SK-N-SH (cell line): Measurements from ENCODE around the gene COQ5. TPM values are rescaled to one million over a fixed set of nuclear protein-coding genes. Genes with fewer than 3 reads are reported as not detected.

Experiments
- CTCF ChIA-PET: fragments of 300-600, 350-600 bp; formaldehyde crosslinking; extraction: SDS; loops from one replicate; lab custom pipeline; 2021; lab: Yijun Ruan, JAX
- POLR2A ChIA-PET: fragments of 350-600 bp; sonication (Branson Sonifier 250); formaldehyde crosslinking; extraction: SDS; loops from one replicate; lab custom pipeline; 2020; ENCODE audit warnings: antibody characterized with exemption, inconsistent platforms; lab: Yijun Ruan, JAX
- DNase-seq: peaks from one replicate; pipeline ENCODE4 v3.0.0; 2012
- H2AFZ ChIP-seq: fragments of 200-600 bp; sonication (generic); 2 replicates; pipeline ENCODE4 v1.8.1; 2016; ENCODE audit warnings: antibody characterized with exemption, mild to moderate bottlenecking, low read depth
- H3F3A ChIP-seq: fragments of 200-600 bp; sonication (generic); replicated peaks from 2 replicates; pipeline ENCODE3; 2016; ENCODE audit warnings: antibody characterized with exemption, mild to moderate bottlenecking; ENCODE audit not compliant: insufficient read depth
- H3K27ac ChIP-seq, 2 experiments: fragments of 200-500 bp in 1 of 2; fragments of 200-600 bp in 1 of 2; sonication (Bioruptor generic) in 1 of 2; sonication (generic), shearing (Covaris generic) in 1 of 2; 2 replicates each; pipeline versions ENCODE4 v1.5.1 to v1.6.1; 2014 to 2016; ENCODE audit warnings: low read depth in 2 of 2, inconsistent platforms in 1 of 2, low read length in 1 of 2, mild to moderate bottlenecking in 1 of 2, mixed read lengths in 1 of 2
- H3K27me3 ChIP-seq: fragments of 200-600 bp; sonication (generic), shearing (Covaris generic); 2 replicates; pipeline ENCODE4 v1.6.1; 2016; ENCODE audit warnings: mixed run types; ENCODE audit not compliant: insufficient read depth
- H3K36me3 ChIP-seq, 2 experiments: fragments of 200-500 bp in 1 of 2; fragments of 200-600 bp in 1 of 2; sonication (Bioruptor generic) in 1 of 2; sonication (generic) in 1 of 2; replicated peaks in 1 of 2; 2 replicates each; pipeline versions ENCODE3 to v1.5.1; 2014 to 2016; ENCODE audit warnings: low read length in 1 of 2, mild to moderate bottlenecking in 1 of 2; ENCODE audit not compliant: insufficient read depth in 2 of 2, control insufficient read depth in 1 of 2
- H3K4me1 ChIP-seq, 2 experiments: fragments of 200-500 bp in 1 of 2; fragments of 200-600 bp in 1 of 2; sonication (Bioruptor generic) in 1 of 2; sonication (generic), shearing (Covaris generic) in 1 of 2; 2 replicates each; pipeline versions ENCODE4 v1.5.1 to v1.6.1; 2014 to 2016; ENCODE audit warnings: low read depth in 1 of 2, low read length in 1 of 2, mixed run types in 1 of 2; ENCODE audit not compliant: insufficient read depth in 2 of 2, control insufficient read depth in 1 of 2
- H3K4me2 ChIP-seq: fragments of 200-600 bp; sonication (generic), shearing (Covaris generic); 2 replicates; pipeline ENCODE4 v1.6.1; 2017; ENCODE audit warnings: mixed run types
- H3K4me3 ChIP-seq, 2 experiments: fragments of 200-500 bp in 1 of 2; fragments of 200-600 bp in 1 of 2; sonication (Bioruptor generic) in 1 of 2; sonication (generic), shearing (Covaris generic) in 1 of 2; 2 replicates each; pipeline versions ENCODE4 v1.5.1 to v1.8.1; 2014 to 2016; ENCODE audit warnings: low read depth in 2 of 2, inconsistent platforms in 1 of 2, low read length in 1 of 2, mild to moderate bottlenecking in 1 of 2, mixed read lengths in 1 of 2, moderate library complexity in 1 of 2
- H3K79me2 ChIP-seq: fragments of 200-600 bp; sonication (generic); 2 replicates; pipeline ENCODE4 v1.8.1; 2017; ENCODE audit warnings: mild to moderate bottlenecking; ENCODE audit not compliant: insufficient read depth
- H3K9ac ChIP-seq: fragments of 200-600 bp; sonication (generic); 2 replicates; pipeline ENCODE4 v1.6.1; 2017; ENCODE audit warnings: mixed run types
- H3K9me2 ChIP-seq: fragments of 200-600 bp; sonication (generic); 2 replicates; pipeline ENCODE4 v1.6.1; 2017; ENCODE audit warnings: mixed run types
- H3K9me3 ChIP-seq: fragments of 200-600 bp; sonication (generic); 2 replicates; pipeline ENCODE4 v1.6.1; 2017; ENCODE audit warnings: mixed run types, mild to moderate bottlenecking, moderate library complexity
- H4K20me1 ChIP-seq: fragments of 200-600 bp; sonication (generic); 2 replicates; pipeline ENCODE4 v1.6.1; 2017; ENCODE audit warnings: mild to moderate bottlenecking, mixed run types; ENCODE audit not compliant: insufficient read depth
- EZH2phosphoT487 ChIP-seq: fragments of 200-600 bp; sonication (generic); IDR thresholded peaks from 2 replicates; pipeline ENCODE4 v1.6.1; 2017; ENCODE audit warnings: low read depth, mixed run types, mild to moderate bottlenecking, antibody characterized with exemption, moderate library complexity, borderline replicate concordance
- FOXM1 ChIP-seq: IDR thresholded peaks from 2 replicates; pipeline ENCODE4 v1.4.0; 2012; ENCODE audit warnings: low read depth, mild to moderate bottlenecking
- GABPA ChIP-seq: IDR thresholded peaks from 2 replicates; pipeline ENCODE4 v1.4.0; 2012; ENCODE audit warnings: low read depth, mild to moderate bottlenecking
- GATA2 ChIP-seq: sonication (generic); formaldehyde crosslinking; IDR thresholded peaks from 2 replicates; pipeline ENCODE4 v1.5.0; 2020; ENCODE audit warnings: mild to moderate bottlenecking, missing genetic modification reagents
- JUND ChIP-seq: IDR thresholded peaks from 2 replicates; pipeline ENCODE4 v1.4.0; 2012
- MAX ChIP-seq: IDR thresholded peaks from 2 replicates; pipeline ENCODE4 v1.4.0; 2012; ENCODE audit warnings: low read depth
- MEF2A ChIP-seq: IDR thresholded peaks from 2 replicates; pipeline ENCODE4 v1.4.0; 2012; ENCODE audit warnings: low read depth, borderline replicate concordance
- MXI1 ChIP-seq: IDR thresholded peaks from 2 replicates; pipeline ENCODE4 v1.6.1; 2012; ENCODE audit warnings: mild to moderate bottlenecking, low read depth, low read length, improper control_type of control experiment
- NRF1 ChIP-seq: IDR thresholded peaks from 2 replicates; pipeline ENCODE4 v1.6.1; 2012; ENCODE audit warnings: low read depth, mild to moderate bottlenecking, low read length
- PBX3 ChIP-seq: IDR thresholded peaks from 2 replicates; pipeline ENCODE4; 2012
- RAD21 ChIP-seq: IDR thresholded peaks from 2 replicates; pipeline ENCODE4 v1.6.1; 2012; ENCODE audit warnings: mild to moderate bottlenecking, low read length
- RXRA ChIP-seq: IDR thresholded peaks from 2 replicates; pipeline ENCODE4 v1.4.0; 2012; ENCODE audit warnings: low read depth, mild to moderate bottlenecking, borderline replicate concordance
- TCF12 ChIP-seq: IDR thresholded peaks from 2 replicates; pipeline ENCODE4 v1.4.0; 2012
- USF1 ChIP-seq: IDR thresholded peaks from 2 replicates; pipeline ENCODE4 v1.4.0; 2012; ENCODE audit warnings: low read depth, borderline replicate concordance
- YY1 ChIP-seq: IDR thresholded peaks from 2 replicates; pipeline ENCODE4 v1.4.0; 2012; ENCODE audit warnings: low read depth, mild to moderate bottlenecking
- WGBS: methylation state at CpG from one replicate; pipeline ENCODE4 v1.1.6; 2017; ENCODE audit warnings: low lambda C conversion rate; 5-methylcytosine and 5-hydroxymethylcytosine counted together
- polyA plus RNA-seq, 3 experiments: library from polyadenylated mRNA; depleted of rRNA; stranded (reverse); fragments of >200 nt; gene quantifications; 2 replicates each; pipeline ENCODE4 v1.2.3, GENCODE V29; 2012

Gene COQ5
- polyA plus RNA-seq, 1 of the 3 experiments (the other 2 are of a cell fraction), result 28.0 TPM

GRCh38 chr12:120490833-120491512 is 38.0 kb downstream of the COQ5 start (continued):
- TF ChIP-seq PBX3 (no peak), NRF1 (no peak), GATA2 (CRISPR knock-in tag) (no peak), MEF2A (no peak)

- no peak overlapping the region for H3K4me3 ChIP-seq
- POLR2A ChIA-PET, result interaction anchor here (1.5 kb wide), 1 partner anchor 27 kb away, joined by 3 read pairs; no protein-coding TSS in a partner anchor
Observed at GRCh38 chr12:120490325-120490724, 38.6 kb downstream of the COQ5 start.

GRCh38 chr12:120489018-120489417 is 39.9 kb downstream of the COQ5 start:
- no peak overlapping the region for H3K4me3 ChIP-seq
- WGBS, result 93% methylated on average over 3 of the region's 4 CpGs
- H3K4me1 ChIP-seq, result peaks cover 0 to 6% of the 10 kb centered on the region in 2 experiments; a peak in 1 of 4 replicates
- H3K27ac ChIP-seq, result no peak overlapping the region
- DNase-seq, result no peak
- no peaks in the 10 kb centered on the region for H3K9me2 ChIP-seq
- H3K27me3 ChIP-seq, result no peaks in the 10 kb centered on the region
- peaks cover 0 to 11% of the 10 kb centered on the region in 2 experiments for H3K36me3 ChIP-seq
- H2AFZ ChIP-seq, result no peak overlapping the region
- POLR2A ChIA-PET, result no interaction called here
- CTCF ChIA-PET, result interaction anchor here (0.6 to 3.6 kb wide), 4 partner anchors 14 to 59 kb away, joined by 3 to 18 read pairs (median 5); partner anchors contain the start of gene SRSF9
- no peaks in the 10 kb centered on the region for H4K20me1 ChIP-seq
- no peak for TF ChIP-seq USF1
- TF ChIP-seq RAD21, result no peak
- no peak for TF ChIP-seq MXI1
- no peak for TF ChIP-seq JUND
- no peak for TF ChIP-seq TCF12
- no peak for TF ChIP-seq RXRA
- TF ChIP-seq YY1, result no peak
- H3K79me2 ChIP-seq, result peaks cover 5% of the 10 kb centered on the region; the same call in 1 of the 2 replicates
- H3K9me3 ChIP-seq, result no peaks in the 10 kb centered on the region
- H3K4me2 ChIP-seq, result no peak overlapping the region
- H3F3A ChIP-seq, result no peaks in the 10 kb centered on the region
- H3K9ac ChIP-seq, result no peak overlapping the region

More at GRCh38 chr12:120490325-120490724, 38.6 kb downstream of the COQ5 start:
- TF ChIP-seq FOXM1, result no peak
- no peak for TF ChIP-seq EZH2phosphoT487
- TF ChIP-seq USF1, result no peak
- no peak for TF ChIP-seq MAX
- TF ChIP-seq GABPA, result no peak
- DNase-seq, result no peak
- H3K27me3 ChIP-seq, result no peaks in the 10 kb centered on the region
- peaks cover 0 to 10% of the 10 kb centered on the region in 2 experiments; a peak in 1 of 4 replicates for H3K4me1 ChIP-seq
- no peaks in the 10 kb centered on the region for H3F3A ChIP-seq
- H4K20me1 ChIP-seq, result no peaks in the 10 kb centered on the region
- no peaks in the 10 kb centered on the region for H3K9me2 ChIP-seq
- no peak overlapping the region for H3K4me2 ChIP-seq
- H3K36me3 ChIP-seq, result peaks cover 0 to 11% of the 10 kb centered on the region in 2 experiments
- H3K79me2 ChIP-seq, result peaks cover 18% of the 10 kb centered on the region
- H3K27ac ChIP-seq, result no peak overlapping the region
- H3K9me3 ChIP-seq, result no peaks in the 10 kb centered on the region
- CTCF ChIA-PET, result interaction anchor here (2.0 to 3.6 kb wide), 2 partner anchors 22 to 61 kb away, joined by 5 to 18 read pairs; partner anchors contain the start of gene SRSF9
- WGBS, result 92% methylated on average over 5 of the region's 5 CpGs
- H2AFZ ChIP-seq, result no peak overlapping the region
- no peak overlapping the region for H3K9ac ChIP-seq
